GM12875 (cell line): ENCODE results near the gene KIAA1549.

ENCODE experiments used
- H3K4me3 ChIP-seq: one replicate; pipeline ENCODE4 v1.5.1; 2011; ENCODE audit warnings: low read depth, low read length, control low read depth
- TF ChIP-seq, protein P1 (sequence below): IDR thresholded peaks from 2 replicates; pipeline ENCODE4 v1.5.1; 2011; ENCODE audit warnings: low read depth, mild to moderate bottlenecking, control low read depth, inconsistent platforms, low read length, moderate library complexity, borderline replicate concordance; ENCODE audit not compliant: insufficient read depth

KIAA1549 gene

DNA sequence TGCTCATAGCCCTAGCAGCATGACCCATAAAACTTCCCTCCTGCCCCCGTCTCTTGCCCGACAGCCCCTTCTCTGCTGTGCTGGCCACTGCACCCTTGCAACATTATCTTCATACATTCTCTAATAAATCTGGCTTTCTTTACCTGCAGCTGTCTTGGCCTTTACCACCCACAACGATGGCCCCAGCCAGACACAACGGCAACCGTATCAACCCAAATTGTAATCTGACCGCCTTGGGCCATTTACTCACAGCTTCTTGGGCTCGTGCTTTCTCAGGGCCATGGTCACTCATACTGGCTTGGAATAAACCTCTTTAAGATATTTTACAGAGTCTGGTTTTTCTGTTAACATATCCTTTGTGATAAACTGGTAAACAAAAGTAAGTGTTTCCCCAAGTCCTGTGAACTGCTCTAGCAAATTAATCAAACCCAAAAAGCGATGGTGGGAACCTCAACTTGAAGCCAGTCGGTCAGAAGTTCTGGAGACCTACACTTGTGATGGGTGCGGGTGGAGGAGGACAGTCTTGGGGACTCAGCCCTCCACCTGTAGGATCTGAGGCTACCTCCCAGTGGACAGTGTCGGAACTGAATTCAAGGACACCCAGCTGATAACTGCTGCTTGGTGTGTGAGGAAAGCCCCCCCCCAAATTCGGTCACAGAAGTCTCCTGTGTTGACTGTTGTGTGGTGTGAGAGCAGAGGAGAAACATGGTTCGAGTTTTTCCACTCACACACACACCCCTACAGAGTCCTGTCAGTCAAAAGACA lies 95.6 kb downstream of the KIAA1549 start:
- no peak overlapping the region for H3K4me3 ChIP-seq
- TF ChIP-seq, protein P1, sequence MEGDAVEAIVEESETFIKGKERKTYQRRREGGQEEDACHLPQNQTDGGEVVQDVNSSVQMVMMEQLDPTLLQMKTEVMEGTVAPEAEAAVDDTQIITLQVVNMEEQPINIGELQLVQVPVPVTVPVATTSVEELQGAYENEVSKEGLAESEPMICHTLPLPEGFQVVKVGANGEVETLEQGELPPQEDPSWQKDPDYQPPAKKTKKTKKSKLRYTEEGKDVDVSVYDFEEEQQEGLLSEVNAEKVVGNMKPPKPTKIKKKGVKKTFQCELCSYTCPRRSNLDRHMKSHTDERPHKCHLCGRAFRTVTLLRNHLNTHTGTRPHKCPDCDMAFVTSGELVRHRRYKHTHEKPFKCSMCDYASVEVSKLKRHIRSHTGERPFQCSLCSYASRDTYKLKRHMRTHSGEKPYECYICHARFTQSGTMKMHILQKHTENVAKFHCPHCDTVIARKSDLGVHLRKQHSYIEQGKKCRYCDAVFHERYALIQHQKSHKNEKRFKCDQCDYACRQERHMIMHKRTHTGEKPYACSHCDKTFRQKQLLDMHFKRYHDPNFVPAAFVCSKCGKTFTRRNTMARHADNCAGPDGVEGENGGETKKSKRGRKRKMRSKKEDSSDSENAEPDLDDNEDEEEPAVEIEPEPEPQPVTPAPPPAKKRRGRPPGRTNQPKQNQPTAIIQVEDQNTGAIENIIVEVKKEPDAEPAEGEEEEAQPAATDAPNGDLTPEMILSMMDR, result peak; percentile 18; the same call in 1 of the 2 replicates

DNA sequence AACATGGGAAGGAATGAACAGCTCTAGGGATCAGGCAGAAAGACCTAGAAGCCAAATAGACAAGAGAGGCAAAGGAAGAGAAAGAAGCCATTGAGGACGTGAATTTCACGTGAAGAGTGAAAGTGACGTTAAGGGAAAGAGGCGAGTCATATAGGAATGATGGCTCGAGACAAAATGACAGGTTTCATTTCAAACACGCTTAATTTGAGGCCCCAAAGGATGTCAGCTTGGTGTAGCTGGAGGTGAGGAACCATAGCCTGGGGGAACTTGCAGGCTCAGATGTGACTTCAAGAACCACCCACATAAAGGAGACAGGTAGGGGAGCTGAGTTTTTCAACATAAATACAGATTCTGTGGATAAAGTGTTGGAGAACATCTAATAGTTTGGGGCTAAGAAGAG lies 98.9 kb downstream of the KIAA1549 start:
- TF ChIP-seq, protein P1, result no peak
- no peak overlapping the region for H3K4me3 ChIP-seq

DNA sequence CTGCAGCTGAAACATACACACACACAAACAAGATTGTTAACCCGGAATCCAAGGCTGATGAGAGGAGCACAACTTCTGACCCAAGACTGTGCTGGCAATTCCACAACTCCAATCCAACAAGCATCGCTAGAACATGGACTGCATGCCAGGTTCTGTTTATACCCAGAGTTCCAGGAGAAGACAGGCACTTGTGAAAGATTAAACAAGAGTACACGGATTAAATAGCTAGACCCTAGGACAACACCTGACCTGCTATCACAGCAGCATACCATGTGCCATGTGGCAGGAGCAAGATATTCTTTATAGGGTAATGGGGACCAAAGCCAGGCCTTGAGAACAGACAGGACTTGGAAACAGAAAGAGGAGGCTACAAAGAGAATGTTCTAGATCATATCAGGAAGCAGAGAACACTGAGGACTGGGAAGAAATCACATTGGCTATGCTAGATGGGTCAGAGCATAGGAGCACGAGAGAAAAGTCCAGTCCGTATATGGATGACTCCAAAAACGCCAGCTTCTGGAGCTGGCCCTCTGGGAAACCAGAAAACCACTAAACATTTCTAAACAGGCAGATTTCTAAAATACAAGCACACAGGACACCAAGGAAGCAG lies 99.5 kb downstream of the KIAA1549 start:
- TF ChIP-seq, protein P1, result no peak
- no peak overlapping the region for H3K4me3 ChIP-seq

DNA sequence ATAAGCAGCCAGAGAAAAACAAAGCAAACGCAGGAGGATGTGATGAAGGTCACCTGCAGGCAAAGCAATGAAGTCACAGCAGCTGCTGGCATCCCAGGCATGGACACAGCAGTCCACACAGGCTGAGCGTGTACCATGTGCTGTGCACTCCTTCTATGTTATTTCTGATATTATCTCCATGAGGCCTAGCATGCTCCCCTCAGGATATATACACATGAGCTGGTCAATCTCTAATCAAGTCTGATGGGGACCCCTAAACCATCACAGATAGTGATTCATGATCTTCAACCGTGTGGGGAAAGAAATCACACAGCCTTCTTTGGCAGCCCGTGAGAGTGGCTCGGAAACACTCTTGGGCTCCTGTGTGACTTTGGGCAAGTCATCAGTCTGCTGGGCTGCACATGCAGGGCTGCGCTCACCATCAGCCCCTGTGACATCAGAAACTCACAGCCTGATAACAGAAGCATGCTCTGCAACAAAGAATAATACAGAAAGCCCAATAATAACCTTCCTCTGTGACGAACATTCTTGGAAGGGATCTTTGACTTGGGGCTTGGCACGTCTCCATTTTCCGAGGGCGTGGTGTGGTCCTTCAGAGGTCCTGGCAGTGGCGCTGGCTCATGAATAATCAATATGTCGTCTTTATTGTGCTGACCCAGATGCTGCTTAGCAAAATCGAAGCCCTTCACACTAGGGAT lies 100.2 kb downstream of the KIAA1549 start:
- TF ChIP-seq, protein P1, result no peak
- no peak overlapping the region for H3K4me3 ChIP-seq

DNA sequence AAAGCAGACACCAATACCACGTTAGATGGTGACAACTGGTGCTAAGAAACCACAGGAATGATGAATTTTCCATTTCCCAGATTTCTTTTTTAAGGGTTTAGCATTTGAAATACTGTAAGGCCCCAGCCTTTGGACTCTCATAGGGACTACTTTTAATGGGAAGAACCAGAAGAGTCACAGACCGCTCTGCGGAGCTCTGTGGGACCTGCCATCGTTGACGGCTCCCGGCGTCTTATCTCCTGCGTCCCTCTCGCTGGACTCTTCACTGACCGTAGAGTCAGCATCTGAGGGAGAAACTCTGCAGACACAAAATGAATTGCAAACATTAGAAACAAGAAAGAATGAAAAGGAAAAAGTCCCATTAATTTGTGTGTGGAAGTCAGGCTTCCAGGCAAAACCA lies 101.8 kb downstream of the KIAA1549 start:
- TF ChIP-seq, protein P1, result no peak
- no peak overlapping the region for H3K4me3 ChIP-seq

DNA sequence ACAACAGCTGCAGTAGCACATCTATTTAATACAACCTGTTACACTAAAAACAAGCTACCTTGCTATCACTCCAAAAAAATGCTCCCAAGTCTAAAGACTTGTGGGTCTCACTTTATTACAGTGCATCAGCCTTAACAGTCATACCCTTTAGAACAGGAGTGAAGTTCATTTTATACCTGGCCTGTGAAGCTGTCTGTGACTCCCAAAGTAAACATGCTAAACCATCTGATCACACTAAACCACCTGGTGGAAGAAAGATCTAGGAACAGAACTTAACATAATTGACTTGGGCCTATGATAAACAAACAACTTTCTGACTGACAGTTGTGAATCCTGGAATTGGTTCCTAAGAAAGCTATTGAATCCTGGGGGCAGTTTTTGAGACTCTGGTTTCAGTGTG lies 102.3 kb downstream of the KIAA1549 start:
- TF ChIP-seq, protein P1, result no peak
- H3K4me3 ChIP-seq, result no peak overlapping the region

DNA sequence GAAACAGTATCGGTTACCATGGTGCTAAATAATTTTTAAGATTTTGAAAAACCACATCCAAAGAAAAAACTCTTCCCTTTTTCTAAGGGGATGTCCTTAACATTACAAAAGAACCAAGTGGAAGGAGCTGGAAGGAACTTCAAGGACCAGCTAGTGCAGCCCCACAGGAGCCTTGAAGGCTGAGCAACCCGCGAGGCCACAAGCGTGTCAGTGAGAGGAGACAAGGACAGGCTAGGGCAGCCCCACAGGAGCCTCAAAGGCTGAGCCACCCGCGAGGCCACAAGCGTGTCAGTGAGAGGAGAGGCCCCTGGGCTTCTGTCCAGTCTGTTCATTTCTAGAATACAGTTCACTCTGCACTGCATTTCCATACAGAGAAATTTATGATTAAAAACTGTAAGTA lies 103.1 kb downstream of the KIAA1549 start:
- TF ChIP-seq, protein P1, result no peak
- H3K4me3 ChIP-seq, result no peak overlapping the region
